CD4-positive, alpha-beta T cell treated with Interleukin-1 beta for 1 hour (primary cell): ENCODE measurements around the gene S100Z.
"Not testable (repeated sequence)": the region's sequence is repeated elsewhere in the genome, so short reads cannot be mapped to it uniquely, and the experiment has no call there.

Experiments
- DNase-seq, 2 donors: peaks; one replicate each; pipeline ENCODE4 v3.0.0-alpha.2; 2020 to 2022

The S100Z gene

GRCh38 chr5:76888733-76889300, 39.0 kb downstream of the S100Z start:
- DNase-seq, result no peak

DNA sequence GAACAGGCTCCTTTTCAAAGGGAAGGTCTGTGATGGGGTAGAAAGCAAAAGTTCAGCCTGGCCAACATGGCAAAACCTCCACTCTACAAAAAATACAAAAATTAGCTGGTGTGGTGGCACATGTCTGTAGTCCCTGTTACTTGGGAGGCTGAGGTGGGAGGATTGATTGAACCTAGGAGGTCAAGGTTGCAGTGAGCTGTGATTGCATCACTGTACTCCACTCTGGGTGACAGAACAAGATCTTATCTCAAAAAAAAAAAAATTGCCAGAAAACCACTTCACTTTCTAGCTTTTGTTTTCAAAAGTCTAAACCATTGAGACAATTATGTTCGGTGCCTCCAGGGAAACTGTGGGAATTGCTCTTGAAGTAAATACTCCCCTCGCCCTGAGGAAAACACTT, 43.5 kb downstream of the S100Z start:
- DNase-seq, result no peak

- DNase-seq, result no peak
These were observed 46.4 kb downstream of the S100Z start for GRCh38 chr5:76896196-76896595.

- no peak for DNase-seq
These were observed 51.7 kb downstream of the S100Z start for GRCh38 chr5:76901522-76901921.

- no peak for DNase-seq
These were observed 58.4 kb downstream of the S100Z start for GRCh38 chr5:76908166-76908565.

- DNase-seq, result not testable (repeated sequence)
These were observed 60.6 kb downstream of the S100Z start for GRCh38 chr5:76910344-76910933.

GRCh38 chr5:76914671-76915070, 64.9 kb downstream of the S100Z start:
- not testable (repeated sequence) for DNase-seq

GRCh38 chr5:76918539-76918938, 68.7 kb downstream of the S100Z start:
- no peak for DNase-seq

DNA sequence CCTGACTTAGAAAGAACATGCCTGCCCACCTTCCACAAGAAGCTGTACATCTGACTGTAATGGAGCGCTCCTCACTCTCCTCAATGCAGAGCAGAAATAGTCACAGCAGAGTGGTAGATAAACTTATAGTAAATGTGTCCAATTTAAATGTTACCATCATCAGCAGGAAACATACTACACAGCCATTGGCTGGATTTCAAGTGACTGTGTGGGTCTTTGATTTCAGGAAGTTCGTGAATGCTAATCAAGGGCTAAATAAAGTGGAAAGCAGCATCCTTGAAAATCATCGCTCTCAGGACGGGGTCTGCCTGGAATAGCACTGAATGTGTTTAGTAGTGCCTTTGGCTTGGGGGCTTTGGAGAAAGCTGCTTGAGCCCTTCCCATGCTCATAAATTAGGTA, 70.7 kb downstream of the S100Z start:
- DNase-seq, result no peak

- DNase-seq, result no peak
These were observed 76.7 kb downstream of the S100Z start for GRCh38 chr5:76926329-76927105.

DNA sequence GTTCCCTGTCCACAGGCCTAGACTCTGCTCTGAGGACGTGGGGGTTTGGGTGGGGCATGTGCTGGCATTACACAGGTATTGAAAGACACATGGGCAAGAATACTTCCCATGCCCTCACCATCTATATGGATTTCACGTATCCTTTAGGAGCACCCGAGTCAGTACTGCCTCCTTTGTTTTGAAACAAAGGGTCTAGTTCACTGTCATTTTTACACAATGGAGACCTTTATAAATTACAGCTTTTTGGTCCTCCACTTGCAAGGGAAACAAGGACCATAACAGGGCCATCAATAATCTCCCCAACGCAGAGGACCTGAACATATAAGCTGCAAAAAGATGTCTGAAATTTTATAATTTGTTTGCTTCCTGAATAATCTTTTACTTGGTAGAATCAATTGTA, 78.1 kb downstream of the S100Z start:
- no peak for DNase-seq

- DNase-seq, result no peak
These were observed 80.3 kb downstream of the S100Z start for GRCh38 chr5:76930083-76930482.

DNA sequence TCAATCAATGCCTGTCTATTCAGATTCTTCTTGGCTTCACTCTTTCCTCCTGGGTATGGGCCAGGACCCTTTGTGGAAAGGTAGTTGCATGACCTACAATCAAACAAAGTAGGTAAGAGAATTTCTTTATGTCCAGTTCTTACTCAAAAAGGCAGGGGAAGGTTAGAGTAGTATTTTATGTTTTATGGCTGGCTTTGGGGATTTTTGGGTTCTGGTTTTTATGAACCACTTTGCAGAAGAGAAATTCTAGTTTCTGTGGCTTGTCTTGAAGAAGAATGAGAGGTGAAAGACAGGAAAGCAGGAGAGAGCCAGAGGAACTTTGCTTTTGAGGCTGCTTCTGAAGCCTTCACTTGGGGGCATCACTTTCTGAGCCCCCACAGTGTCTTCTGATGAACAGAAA, 88.4 kb downstream of the S100Z start:
- DNase-seq, result no peak

DNA sequence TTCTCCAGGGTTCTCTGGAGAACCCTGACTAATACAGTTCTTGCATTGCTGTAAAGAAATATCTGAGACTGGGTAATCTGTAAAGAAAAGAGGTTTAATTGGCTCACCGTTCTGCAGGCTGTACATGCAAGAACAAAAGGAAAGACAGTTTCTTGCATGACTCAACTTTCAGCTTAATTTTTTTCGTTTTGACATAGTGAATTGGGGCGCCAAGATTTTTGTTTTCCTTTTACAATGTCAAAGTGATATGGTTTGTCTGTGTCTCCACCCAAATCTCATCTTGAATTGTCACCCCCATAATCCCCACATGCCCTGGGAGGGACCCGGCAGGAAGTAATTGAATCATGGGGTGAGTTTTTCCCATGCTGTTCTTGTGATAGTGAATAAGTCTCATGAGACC, 91.2 kb downstream of the S100Z start:
- no peak for DNase-seq

DNA sequence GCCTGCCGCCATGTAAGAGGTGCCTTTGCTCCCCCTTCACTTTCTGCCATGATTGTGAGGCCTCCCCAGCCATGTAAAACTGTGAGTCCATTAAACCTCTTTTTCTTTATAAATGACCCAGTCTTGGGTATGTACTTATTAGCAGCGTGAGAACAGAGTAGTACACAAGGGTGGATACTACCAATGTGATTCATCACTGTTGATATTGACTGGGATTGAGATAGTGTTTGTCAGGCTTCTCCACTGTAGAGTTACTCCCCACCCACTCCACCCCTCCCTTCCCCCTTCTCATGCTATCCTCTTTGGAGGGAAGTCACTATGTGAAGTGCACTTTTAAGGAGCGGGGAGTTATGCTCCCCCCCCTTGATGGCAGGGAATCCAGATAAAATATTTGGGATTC, 91.6 kb downstream of the S100Z start:
- no peak for DNase-seq

- no peak for DNase-seq
These were observed 92.8 kb downstream of the S100Z start for GRCh38 chr5:76942581-76942980.

DNA sequence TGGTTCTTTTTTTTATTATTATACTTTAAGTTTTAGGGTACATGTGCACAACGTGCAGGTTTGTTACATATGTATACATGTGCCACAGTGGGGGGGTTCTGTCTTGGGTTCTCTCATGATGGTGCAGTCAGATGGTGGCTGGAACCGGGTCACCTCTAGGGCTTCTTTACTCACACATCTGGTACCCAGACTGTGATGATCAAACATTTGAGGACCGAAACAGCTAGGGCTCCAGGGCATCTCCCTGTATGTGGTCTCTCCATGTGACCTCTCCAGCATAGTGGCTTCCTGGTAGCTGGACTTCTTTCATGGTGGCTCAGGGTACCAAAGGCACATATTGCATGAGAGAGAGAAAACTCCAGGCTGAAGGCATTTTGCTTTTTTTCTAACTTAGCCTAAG, 93.2 kb downstream of the S100Z start:
- DNase-seq, result no peak

DNA sequence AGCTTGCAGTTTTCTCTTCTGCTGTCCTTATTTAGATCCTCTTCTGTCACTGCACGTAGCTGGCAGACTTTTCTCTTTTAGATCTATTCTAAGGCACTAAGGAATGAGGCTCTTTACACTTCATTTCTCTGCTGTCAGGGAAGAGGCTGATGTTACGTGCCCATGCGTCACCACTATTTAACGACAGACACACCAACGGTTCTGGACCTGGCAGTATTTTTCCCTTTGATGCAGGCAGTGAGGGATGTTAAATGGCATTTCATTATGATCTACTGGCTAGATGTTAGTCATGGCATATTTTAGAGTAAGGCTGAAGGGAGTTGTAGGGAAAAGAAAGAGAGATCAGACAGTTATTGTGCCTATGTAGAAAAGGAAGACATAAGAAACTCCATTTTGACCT, 94.8 kb downstream of the S100Z start:
- DNase-seq, result no peak

GRCh38 chr5:76945238-76945637, 95.4 kb downstream of the S100Z start:
- not testable (repeated sequence) for DNase-seq

DNA sequence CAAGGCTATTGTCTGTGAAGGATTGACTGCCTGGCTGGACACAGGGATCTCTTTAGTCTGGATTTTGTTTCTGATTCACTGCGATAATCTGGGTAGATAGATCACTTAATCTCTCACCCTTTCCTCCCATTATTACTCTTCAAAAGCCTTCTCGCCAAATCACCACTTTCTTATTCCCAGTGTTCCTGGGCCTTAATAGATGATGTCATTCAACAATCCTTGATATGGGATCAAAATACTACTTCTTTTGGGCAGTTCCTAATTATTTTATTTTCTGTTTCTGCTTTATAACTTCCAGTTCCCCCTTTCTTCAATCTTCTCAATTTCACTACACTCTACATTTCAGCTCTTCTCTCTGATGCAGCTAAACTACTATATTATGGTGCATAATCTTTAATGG, 96.3 kb downstream of the S100Z start:
- no peak for DNase-seq

DNA sequence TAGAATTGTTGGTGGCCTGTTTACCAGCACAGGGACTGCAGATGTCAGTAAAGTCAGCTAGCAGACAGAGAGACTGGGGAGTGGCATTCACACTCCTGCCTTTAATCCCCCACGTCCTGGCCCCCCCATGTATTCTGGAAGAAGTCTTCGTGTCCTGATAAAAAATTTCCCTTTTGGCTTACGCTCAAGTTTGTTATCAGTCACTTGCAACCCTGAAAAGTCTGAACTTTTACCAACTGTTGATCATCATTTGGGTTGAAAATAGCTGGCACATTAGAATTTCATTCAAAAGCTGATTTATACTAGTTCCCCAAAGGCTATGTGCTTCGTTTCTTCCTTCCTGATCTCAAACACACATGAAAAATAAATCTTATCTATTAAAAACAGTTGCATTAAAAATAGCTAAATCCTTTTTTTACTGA, 97.3 kb downstream of the S100Z start:
- DNase-seq, result no peak

DNA sequence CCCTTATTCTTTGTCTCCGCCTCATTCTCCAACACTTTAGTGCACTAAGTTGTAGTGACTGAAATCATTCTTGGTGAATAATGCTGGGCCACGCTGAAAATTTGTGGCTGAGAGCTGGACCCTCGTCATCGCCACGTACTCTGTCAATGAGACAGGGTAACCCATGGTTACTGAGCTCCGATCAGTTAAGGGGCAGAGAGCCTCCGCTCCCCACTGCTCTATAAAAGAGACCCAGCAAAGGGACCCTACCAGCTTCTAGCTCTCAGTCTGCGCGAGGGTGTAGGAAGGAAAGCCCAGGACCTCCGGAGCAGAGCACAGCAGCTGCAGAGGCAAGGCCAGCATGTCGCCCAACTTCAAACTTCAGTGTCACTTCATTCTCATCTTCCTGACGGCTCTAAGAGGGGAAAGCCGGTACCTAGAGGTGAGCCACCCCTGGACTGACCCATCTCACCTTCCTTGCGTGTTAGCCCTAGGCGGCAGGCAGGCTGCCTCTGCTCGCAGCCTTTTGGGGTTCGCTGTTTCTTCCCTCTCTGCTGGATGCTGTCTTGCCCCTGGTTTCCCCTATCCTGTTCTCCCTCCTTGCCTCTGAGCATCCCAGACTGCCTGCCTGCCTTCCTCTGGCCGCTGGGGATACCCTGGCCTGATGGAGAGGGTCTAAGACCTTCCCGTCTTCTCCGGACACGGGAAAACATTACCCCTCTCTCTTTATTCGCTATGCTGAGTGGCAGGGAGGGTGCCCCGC, 103.2 kb downstream of the S100Z start, which contains the start of gene CRHBP:
Gene CRHBP, plus strand, starts transcription at position 251 of the 742 bp plus-strand sequence. Its CDS starts 90 bp downstream, at position 341.
- DNase-seq, result no peak

DNA sequence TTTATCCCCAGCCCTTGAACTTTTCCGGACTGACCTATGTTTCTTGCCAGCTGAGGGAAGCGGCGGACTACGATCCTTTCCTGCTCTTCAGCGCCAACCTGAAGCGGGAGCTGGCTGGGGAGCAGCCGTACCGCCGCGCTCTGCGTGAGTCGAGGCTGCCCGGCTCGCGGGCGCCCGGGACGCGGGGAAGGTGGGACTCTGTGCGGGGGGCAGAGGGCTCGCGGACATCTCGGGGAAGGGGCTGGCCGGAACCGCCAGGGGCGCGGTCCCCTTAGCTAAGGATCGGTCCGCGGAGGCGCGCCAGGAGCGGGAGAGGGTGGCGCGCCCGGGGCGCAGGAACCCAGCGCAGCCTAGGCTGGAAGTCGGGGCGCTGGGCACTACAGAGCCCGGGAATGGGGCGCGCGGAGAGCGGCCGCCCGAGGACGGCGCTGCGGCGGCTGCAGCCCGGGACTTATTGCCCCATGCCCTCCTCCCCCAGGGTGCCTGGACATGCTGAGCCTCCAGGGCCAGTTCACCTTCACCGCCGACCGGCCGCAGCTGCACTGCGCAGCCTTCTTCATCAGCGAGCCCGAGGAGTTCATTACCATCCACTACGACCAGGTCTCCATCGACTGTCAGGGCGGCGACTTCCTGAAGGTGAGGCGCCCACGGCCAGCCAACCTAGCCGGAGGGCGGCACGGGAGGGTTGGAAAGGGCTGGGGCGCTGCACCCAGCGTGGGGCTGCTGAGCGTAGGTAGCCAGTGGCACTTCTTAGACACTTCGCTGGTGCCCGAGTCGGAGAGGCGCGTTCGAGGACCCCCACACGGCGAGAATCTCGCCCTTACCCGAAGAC, 104.0 kb downstream of the S100Z start:
- no peak for DNase-seq
